Stimulated activated CD8-positive, alpha-beta memory T cell treated with anti-CD3 and anti-CD28 coated beads, Interleukin-12 subunit alpha, Interleukin-12 subunit beta, amount 100 ng/mL, for 4 hours (primary cell): ENCODE data around the gene HSPB2.
"Not testable (repeated sequence)": the region's sequence is repeated elsewhere in the genome, so short reads cannot be mapped to it uniquely, and the experiment has no call there.

Source experiments
- DNase-seq: peaks from one replicate; pipeline ENCODE4 v3.0.0-alpha.2; 2020; ENCODE audit warnings: low read depth

Gene HSPB2, protein sequence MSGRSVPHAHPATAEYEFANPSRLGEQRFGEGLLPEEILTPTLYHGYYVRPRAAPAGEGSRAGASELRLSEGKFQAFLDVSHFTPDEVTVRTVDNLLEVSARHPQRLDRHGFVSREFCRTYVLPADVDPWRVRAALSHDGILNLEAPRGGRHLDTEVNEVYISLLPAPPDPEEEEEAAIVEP

GRCh38 chr11:111912535-111912934 lies at the start of gene HSPB2:
Gene HSPB2 (plus strand): TSS chr11:111912734. CDS start chr11:111912830, 96 bp downstream.
- no peak for DNase-seq

GRCh38 chr11:111870113-111870512 lies 42.4 kb upstream of the HSPB2 start:
- no peak for DNase-seq

DNA sequence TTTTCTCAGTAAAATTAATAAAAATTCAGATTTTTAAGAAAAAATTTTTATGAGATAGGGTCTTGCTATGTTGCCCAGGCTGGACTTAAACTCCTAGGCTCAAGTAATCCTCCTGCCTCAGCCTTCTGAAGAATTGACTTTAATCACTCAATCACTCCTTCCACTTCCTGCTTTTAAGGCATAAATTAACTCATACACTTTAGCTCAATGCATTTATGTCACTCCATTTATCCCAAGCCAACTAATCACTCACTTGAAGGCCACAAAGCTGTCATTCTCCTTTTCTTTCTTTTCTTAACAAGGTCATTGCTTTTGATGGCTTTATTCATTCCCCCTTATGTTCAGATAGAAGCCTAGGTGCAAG lies 42.0 kb upstream of the HSPB2 start:
- DNase-seq, result no peak

- DNase-seq, result peak; percentile 75
Measured at GRCh38 chr11:111870886-111871692, 41.4 kb upstream of the HSPB2 start, which contains the start of gene ALG9. Gene ALG9 (minus strand): TSS chr11:111871581. CDS start chr11:111871482, 99 bp downstream.

GRCh38 chr11:111871693-111872161 lies 40.8 kb upstream of the HSPB2 start:
- no peak for DNase-seq

- no peak for DNase-seq
Measured at GRCh38 chr11:111878385-111878848, 34.1 kb upstream of the HSPB2 start.

GRCh38 chr11:111878849-111879636 lies 33.5 kb upstream of the HSPB2 start, which contains the start of the genes CFAP68 and FDXACB1:
Gene CFAP68 (plus strand): TSS chr11:111879541. CDS start chr11:111879561, 20 bp downstream.
Gene FDXACB1 (minus strand): TSS chr11:111879165. CDS start chr11:111879132, 33 bp downstream.
- peak; percentile 88 for DNase-seq

DNA sequence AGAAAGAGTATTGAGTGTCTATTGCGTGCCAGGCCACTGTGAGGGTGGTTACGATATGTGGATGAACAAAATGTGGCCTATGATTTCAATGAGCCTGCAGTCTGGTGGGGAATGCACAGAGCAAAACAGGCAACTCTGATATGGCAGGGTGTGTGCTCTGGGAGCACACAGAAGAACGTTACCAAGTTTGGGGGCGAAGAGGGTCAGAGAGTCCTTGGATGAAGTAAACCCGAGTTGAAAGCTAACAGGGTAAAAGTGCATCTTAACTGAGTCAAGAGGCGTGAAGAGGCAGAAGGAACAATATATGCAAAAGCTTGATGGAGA lies 32.9 kb upstream of the HSPB2 start:
- no peak for DNase-seq

- DNase-seq, result no peak
Measured at GRCh38 chr11:111882202-111882601, 30.3 kb upstream of the HSPB2 start.

- not testable (repeated sequence) for DNase-seq
Measured at GRCh38 chr11:111885053-111885452, 27.5 kb upstream of the HSPB2 start.

DNA sequence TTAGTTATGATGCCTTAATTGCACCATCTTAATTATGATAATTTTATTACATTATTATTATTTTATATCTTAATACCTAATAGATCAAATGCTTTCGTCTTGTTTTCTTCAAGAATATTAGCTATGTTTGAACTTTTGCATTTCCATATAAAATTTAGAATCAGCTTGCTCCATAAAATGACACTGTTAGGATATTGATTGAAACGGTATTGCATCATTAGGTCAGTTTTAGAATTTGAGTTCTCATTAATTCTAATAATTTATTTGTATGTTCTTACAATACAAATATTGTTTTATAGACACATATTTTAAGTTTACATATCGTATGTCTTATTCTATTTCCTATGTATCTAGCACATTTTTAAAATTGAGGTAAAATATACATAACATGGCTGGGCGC lies 26.5 kb upstream of the HSPB2 start:
- DNase-seq, result no peak

- no peak for DNase-seq
Measured at GRCh38 chr11:111886844-111887243, 25.7 kb upstream of the HSPB2 start.

GRCh38 chr11:111905411-111905810 lies 7.1 kb upstream of the HSPB2 start:
- no peak for DNase-seq

- DNase-seq, result no peak
Measured at GRCh38 chr11:111906680-111907079, 5.9 kb upstream of the HSPB2 start.

DNA sequence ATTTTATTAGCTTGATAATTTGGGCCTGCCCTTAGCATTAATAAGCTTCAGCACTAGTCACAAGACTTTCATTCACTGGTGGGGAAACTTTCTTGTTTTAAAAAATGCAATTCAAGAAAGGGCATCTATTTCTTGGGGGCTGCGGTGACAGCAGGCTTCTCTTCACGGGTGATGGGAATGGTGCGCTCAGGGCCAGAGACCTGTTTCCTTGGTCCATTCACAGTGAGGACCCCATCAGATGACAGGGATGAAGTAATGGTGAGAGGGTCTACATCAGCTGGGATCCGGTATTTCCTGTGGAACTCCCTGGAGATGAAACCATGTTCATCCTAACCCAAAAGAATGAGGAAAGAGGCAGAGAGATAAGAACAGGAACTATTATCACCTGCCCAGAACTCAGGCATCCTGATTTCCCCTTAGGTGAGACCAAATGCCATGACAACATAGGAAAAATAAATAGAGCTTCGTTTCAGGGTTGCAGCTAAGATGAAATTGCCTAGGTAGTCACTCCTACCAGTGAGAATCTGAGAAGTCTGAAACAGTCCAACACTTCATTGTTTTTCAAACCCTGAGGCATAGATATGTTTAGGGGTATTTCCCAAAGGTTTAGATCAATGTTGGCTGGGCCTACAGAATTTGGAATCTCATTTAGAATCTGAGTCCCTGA lies 3.8 kb upstream of the HSPB2 start:
- no peak for DNase-seq

- no peak for DNase-seq
Measured at GRCh38 chr11:111909378-111909777, 3.2 kb upstream of the HSPB2 start.

DNA sequence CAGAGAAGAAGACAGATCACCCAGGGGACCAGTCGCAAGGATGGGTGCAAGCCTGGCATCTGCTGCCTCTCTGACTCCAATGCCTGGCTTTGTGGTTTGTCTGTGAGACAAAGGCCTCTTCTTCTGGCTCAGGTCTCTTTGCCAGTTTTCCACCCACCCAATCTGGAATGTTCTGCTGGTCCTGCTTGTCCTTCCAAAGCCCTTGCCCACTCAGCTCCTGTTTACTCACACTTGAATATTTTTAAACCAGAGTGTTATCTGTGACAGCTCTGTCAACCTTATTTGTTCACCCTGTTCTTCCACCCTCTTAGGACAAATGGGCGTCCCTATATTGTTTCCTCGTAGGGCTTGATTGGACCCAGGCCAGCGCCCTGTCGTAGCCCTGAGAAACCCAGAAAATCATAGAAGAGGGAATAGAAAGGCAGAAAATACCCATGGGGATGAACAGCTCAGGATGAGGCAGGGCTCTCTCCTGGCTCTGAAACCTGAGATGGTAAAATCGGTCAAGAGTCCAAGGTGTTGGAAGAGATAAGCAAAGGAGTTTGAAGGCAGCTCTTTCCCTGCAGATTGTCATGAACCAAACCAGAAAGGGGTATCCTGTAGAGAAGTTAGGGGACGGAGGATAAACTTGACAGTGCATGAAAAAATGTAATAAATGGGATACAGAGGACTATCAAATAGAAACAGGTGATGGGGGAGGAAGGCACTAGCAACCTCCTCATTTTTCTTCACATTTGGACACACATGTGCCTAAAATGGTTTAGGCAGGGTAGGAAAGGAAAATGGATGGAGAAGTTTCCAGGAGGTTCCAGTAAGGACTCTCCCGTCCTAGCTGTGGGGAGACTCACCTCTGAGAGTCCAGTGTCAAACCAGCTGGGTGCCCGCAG lies 1.6 kb upstream of the HSPB2 start:
- no peak for DNase-seq

DNA sequence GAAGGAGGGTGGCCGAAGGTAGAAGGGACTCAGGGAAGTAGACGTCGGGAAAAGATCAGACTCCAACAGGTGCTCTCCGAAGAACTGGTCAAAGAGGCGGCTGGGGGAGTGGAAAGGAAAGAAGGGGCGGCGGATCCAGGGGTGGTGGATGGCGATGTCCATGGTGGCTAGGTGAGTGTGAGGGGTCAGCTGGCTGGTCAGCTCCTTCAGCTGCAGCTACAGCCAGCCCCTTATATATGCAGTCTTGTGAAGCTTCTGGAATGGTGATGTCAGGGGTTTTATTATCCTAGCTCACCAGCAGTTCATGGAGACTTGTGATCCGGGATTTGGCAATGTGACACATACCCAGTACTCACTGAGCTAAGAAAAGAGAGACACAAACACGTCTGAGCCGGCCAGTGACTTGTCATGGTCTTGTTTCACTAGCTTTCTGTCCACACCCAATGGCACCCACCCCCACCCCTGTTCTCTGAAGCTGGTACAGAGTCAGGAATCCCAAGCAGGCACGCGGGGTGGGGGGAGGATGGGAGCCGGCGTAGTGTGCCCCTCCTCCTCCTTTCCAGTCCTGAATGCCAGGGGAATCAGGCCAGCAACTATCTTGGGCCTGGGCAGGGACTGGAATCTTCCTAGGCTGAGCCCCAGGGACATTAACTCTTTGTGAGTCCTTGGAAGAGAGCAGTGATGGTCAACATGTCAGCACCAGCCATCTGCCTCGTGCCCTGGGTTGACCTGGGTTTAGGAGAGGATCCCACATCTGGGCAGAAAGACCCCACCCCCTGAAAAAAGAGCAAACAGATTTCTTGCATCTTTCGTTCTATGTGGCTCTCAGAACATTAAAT lies 752 bp upstream of the HSPB2 start, which contains the start of gene CRYAB:
Gene CRYAB, minus strand, starts transcription at position 208 of the 839 bp plus-strand sequence. Its CDS starts 46 bp downstream, at position 162.
- no peak for DNase-seq

DNA sequence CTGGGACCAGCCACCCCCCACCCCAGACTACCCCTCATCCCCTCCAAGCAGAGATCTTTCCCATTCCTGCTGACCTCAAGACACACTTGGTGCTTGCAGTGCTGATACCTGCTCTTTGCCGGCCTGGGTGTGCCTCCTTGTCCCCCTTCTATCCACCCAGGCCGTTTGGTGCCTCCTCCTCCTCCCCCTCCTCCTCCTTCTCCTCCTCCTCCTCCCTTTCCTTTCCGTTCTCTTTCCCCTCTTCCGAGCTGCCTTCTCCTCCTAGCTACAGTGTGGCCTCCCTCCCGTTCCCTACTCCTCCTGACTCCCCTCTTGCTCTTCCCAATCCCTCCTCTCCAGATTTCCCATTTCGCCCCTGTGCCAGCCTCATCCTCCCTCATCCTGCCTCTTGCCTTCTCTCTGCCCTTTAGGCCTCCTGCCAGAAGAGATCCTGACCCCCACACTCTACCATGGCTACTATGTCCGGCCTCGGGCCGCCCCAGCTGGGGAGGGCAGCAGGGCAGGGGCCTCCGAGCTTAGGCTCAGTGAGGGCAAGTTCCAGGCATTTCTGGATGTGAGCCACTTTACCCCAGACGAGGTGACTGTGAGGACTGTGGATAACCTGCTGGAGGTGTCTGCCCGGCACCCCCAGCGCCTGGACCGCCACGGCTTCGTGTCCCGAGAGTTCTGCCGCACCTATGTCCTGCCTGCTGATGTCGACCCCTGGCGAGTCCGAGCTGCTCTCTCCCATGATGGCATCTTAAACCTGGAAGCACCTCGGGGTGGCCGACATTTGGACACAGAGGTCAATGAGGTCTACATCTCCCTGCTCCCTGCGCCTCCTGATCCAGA lies 712 bp downstream of the HSPB2 start:
- no peak for DNase-seq
